ENCODE results near the gene TMEM92.
A peak's percentile ranks its signal among the peaks of the same experiment; 100 is the strongest.

The TMEM92 gene

GRCh38 chr17:50256826-50257618, 17.2 kb upstream of the TMEM92 start:
- Histone ChIP-seq H2BK12ac (ENCODE audit: low read length) (peak overlapping the region; percentile 82), H4K8ac (ENCODE audit: low read depth, low read length) (no peak overlapping the region), H3K18ac (ENCODE audit: low read length) (peak overlapping the region; percentile 66), H3K4me3 (ENCODE audit: low read length in 2 of 2) (no peak overlapping the region), H2AFZ (ENCODE audit: low read length) (no peak overlapping the region), H3K79me1 (ENCODE audit: low read depth, low read length) (no peaks in the 10 kb centered on the region), H3K23ac (ENCODE audit: low read depth, low read length, poor library complexity) (peak overlapping the region; percentile 45), H3K4ac (ENCODE audit: low read length) (no peak overlapping the region), H2BK15ac (ENCODE audit: low read length) (peak overlapping the region; percentile 74), H3K4me1 (ENCODE audit: control insufficient read depth in 2 of 2, insufficient read depth in 1 of 2, low read depth in 1 of 2, low read length in 2 of 2) (peaks cover 4 to 13% of the 10 kb centered on the region in 2 donors), H3K9ac (ENCODE audit: low read depth, low read length, poor library complexity) (peak overlapping the region; percentile 50), H2BK120ac (ENCODE audit: low read depth, low read length) (peak overlapping the region; percentile 67), H2BK5ac (ENCODE audit: low read length) (no peak overlapping the region), H3K4me2 (ENCODE audit: insufficient read depth, low read length, poor library complexity, severe bottlenecking) (peak overlapping the region; percentile 3), H3K9me3 (replicated peaks in 1 of 2; ENCODE audit: control insufficient read depth in 2 of 2, insufficient read depth in 1 of 2, low read depth in 1 of 2, low read length in 2 of 2) (no peaks in the 10 kb centered on the region), H3K36me3 (replicated peaks in 1 of 2; ENCODE audit: control insufficient read depth in 2 of 2, insufficient read depth in 2 of 2, low read length in 2 of 2) (no peaks in the 10 kb centered on the region), H3K14ac (ENCODE audit: low read length) (no peak overlapping the region), H4K91ac (ENCODE audit: low read depth, low read length, poor library complexity) (no peak overlapping the region), H3K27ac (replicated peaks; ENCODE audit: low read length) (no peak overlapping the region), H3K27me3 (ENCODE audit: control insufficient read depth in 3 of 3, insufficient read depth in 3 of 3, low read depth in 1 of 3, low read length in 3 of 3) (peaks cover 0 to 24% (median 0%) of the 10 kb centered on the region in 3 experiments), H2AK5ac (ENCODE audit: low read depth, low read length) (peak overlapping the region; percentile 91)
- no peak for DNase-seq (ENCODE audit: low spot score)
- WGBS, 2 donors (ENCODE audit: extremely low coverage in 2 of 2, insufficient read length in 2 of 2, insufficient replicate concordance in 1 of 2): no CpG with 5 or more reads among the region's 10 CpGs

- Histone ChIP-seq H3K36me3 (replicated peaks in 1 of 2; ENCODE audit: control insufficient read depth in 2 of 2, insufficient read depth in 2 of 2, low read length in 2 of 2) (no peaks in the 10 kb centered on the region), H2AK5ac (ENCODE audit: low read depth, low read length) (peak overlapping the region; percentile 91), H3K4me3 (ENCODE audit: low read length in 2 of 2) (no peak overlapping the region), H3K4me1 (ENCODE audit: control insufficient read depth in 2 of 2, insufficient read depth in 1 of 2, low read depth in 1 of 2, low read length in 2 of 2) (peaks cover 4 to 13% of the 10 kb centered on the region in 2 donors), H2AFZ (ENCODE audit: low read length) (peak overlapping the region; percentile 56), H3K27me3 (ENCODE audit: control insufficient read depth in 3 of 3, insufficient read depth in 3 of 3, low read depth in 1 of 3, low read length in 3 of 3) (peaks cover 0 to 30% (median 0%) of the 10 kb centered on the region in 3 experiments), H3K4me2 (ENCODE audit: insufficient read depth, low read length, poor library complexity, severe bottlenecking) (no peak overlapping the region), H4K91ac (ENCODE audit: low read depth, low read length, poor library complexity) (peak overlapping the region; percentile 41), H2BK120ac (ENCODE audit: low read depth, low read length) (peak overlapping the region; percentile 67), H3K23ac (ENCODE audit: low read depth, low read length, poor library complexity) (no peak overlapping the region), H2BK12ac (ENCODE audit: low read length) (peak overlapping the region; percentile 82), H3K4ac (ENCODE audit: low read length) (peak overlapping the region; percentile 13), H4K8ac (ENCODE audit: low read depth, low read length) (no peak overlapping the region), H3K9me3 (replicated peaks in 1 of 2; ENCODE audit: control insufficient read depth in 2 of 2, insufficient read depth in 1 of 2, low read depth in 1 of 2, low read length in 2 of 2) (no peaks in the 10 kb centered on the region), H2BK15ac (ENCODE audit: low read length) (peak overlapping the region; percentile 74), H3K27ac (replicated peaks; ENCODE audit: low read length) (peak overlapping the region; percentile 1), H2BK5ac (ENCODE audit: low read length) (no peak overlapping the region), H3K18ac (ENCODE audit: low read length) (peak overlapping the region; percentile 66), H3K14ac (ENCODE audit: low read length) (no peak overlapping the region), H3K9ac (ENCODE audit: low read depth, low read length, poor library complexity) (peak overlapping the region; percentile 50), H3K79me1 (ENCODE audit: low read depth, low read length) (no peaks in the 10 kb centered on the region)
- DNase-seq (ENCODE audit: low spot score): no peak
- no CpG with 5 or more reads among the region's 15 CpGs for WGBS, 2 donors (ENCODE audit: extremely low coverage in 2 of 2, insufficient read length in 2 of 2, insufficient replicate concordance in 1 of 2)
Observed at GRCh38 chr17:50257676-50258224, 16.5 kb upstream of the TMEM92 start.

GRCh38 chr17:50258647-50259476, 15.4 kb upstream of the TMEM92 start:
- no peak overlapping the region for H2BK5ac ChIP-seq (ENCODE audit: low read length)
- peak overlapping the region; percentile 92 for H3K18ac ChIP-seq (ENCODE audit: low read length)
- WGBS, 2 donors (ENCODE audit: extremely low coverage in 2 of 2, insufficient read length in 2 of 2, insufficient replicate concordance in 1 of 2): no CpG with 5 or more reads among the region's 13 CpGs
- H3K4me3 ChIP-seq (ENCODE audit: low read length in 2 of 2): no peak overlapping the region
- no peak overlapping the region for H4K8ac ChIP-seq (ENCODE audit: low read depth, low read length)
- H3K4me2 ChIP-seq (ENCODE audit: insufficient read depth, low read length, poor library complexity, severe bottlenecking): no peak overlapping the region
- H3K79me1 ChIP-seq (ENCODE audit: low read depth, low read length): no peaks in the 10 kb centered on the region
- no peak overlapping the region for H3K27ac ChIP-seq (replicated peaks; ENCODE audit: low read length)
- H3K36me3 ChIP-seq (replicated peaks in 1 of 2; ENCODE audit: control insufficient read depth in 2 of 2, insufficient read depth in 2 of 2, low read length in 2 of 2): no peaks in the 10 kb centered on the region
- H3K9ac ChIP-seq (ENCODE audit: low read depth, low read length, poor library complexity): no peak overlapping the region
- H3K4ac ChIP-seq (ENCODE audit: low read length): no peak overlapping the region
- peak overlapping the region; percentile 80 for H2BK12ac ChIP-seq (ENCODE audit: low read length)
- no peak for DNase-seq (ENCODE audit: low spot score)
- H4K91ac ChIP-seq (ENCODE audit: low read depth, low read length, poor library complexity): peak overlapping the region; percentile 41
- peaks cover 5 to 18% of the 10 kb centered on the region in 2 donors for H3K4me1 ChIP-seq (ENCODE audit: control insufficient read depth in 2 of 2, insufficient read depth in 1 of 2, low read depth in 1 of 2, low read length in 2 of 2)
- peak overlapping the region; percentile 41 for H2BK15ac ChIP-seq (ENCODE audit: low read length)
- H2AFZ ChIP-seq (ENCODE audit: low read length): no peak overlapping the region
- peak overlapping the region; percentile 35 for H2BK120ac ChIP-seq (ENCODE audit: low read depth, low read length)
- H3K27me3 ChIP-seq (ENCODE audit: control insufficient read depth in 3 of 3, insufficient read depth in 3 of 3, low read depth in 1 of 3, low read length in 3 of 3): peaks cover 0 to 40% (median 0%) of the 10 kb centered on the region in 3 experiments
- H2AK5ac ChIP-seq (ENCODE audit: low read depth, low read length): peak overlapping the region; percentile 91
- peak overlapping the region; percentile 29 for H3K23ac ChIP-seq (ENCODE audit: low read depth, low read length, poor library complexity)
- no peaks in the 10 kb centered on the region for H3K9me3 ChIP-seq (replicated peaks in 1 of 2; ENCODE audit: control insufficient read depth in 2 of 2, insufficient read depth in 1 of 2, low read depth in 1 of 2, low read length in 2 of 2)
- no peak overlapping the region for H3K14ac ChIP-seq (ENCODE audit: low read length)
